SH-SY5Y (cell line): Measurements from ENCODE around the gene NMNAT1.

ENCODE experiments used
- GATA2 ChIP-seq: IDR thresholded peaks from 2 replicates; pipeline ENCODE4 v1.6.1; 2011; ENCODE audit warnings: mild to moderate bottlenecking, low read depth, low read length
- GATA3 ChIP-seq: IDR thresholded peaks from 2 replicates; pipeline ENCODE4 v1.6.1; 2011; ENCODE audit warnings: low read depth, mild to moderate bottlenecking, low read length, moderate library complexity

DNA sequence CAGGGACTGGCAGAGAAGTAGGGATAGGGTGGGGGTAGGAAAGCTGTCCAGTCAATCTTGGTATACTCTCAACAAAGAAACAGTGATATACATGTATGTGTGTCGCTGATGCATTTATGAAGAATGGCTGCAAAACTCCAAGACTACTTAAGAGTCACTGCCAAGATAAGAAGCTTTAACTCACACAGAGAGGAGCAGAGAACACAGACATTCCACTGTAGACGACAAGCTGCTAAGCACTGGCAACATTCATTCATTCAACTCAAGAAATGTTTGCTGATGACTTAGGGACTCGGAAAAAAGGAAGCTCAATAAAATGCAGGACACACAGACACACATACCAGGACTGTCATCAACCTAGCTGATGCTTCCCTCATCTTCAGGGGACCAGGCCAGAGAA lies 38.7 kb upstream of the NMNAT1 start:
- TF ChIP-seq GATA2: no peak
- no peak for TF ChIP-seq GATA3
